Spleen (tissue), 11 donors: Measurements from ENCODE around the gene RGS10. TPM values are rescaled to one million over a fixed set of nuclear protein-coding genes. Genes with fewer than 3 reads are reported as not detected.

Source experiments
- DNase-seq: peaks from one replicate; pipeline ENCODE4 v3.0.0-alpha.2; 2020
- H3K27ac ChIP-seq, 8 donors: fragments of 200-600 bp; sonication (generic) in 7 of 8; 1 replicate in 4 of 8; 2 replicates in 4 of 8; pipeline versions ENCODE4 v1.5.0 to v1.8.0; 2016 to 2021; ENCODE audit warnings: inconsistent platforms in 4 of 8, mild to moderate bottlenecking in 4 of 8, moderate library complexity in 1 of 8
- H3K27me3 ChIP-seq, 7 donors: fragments of 200-600 bp; sonication (generic) in 6 of 7; replicated peaks in 1 of 7; 1 replicate in 4 of 7; 2 replicates in 3 of 7; pipeline versions ENCODE4 v1.5.0 to v1.8.0; 2016 to 2021; ENCODE audit warnings: inconsistent platforms in 3 of 7, mild to moderate bottlenecking in 1 of 7
- H3K36me3 ChIP-seq, 6 donors: fragments of 200-600 bp; sonication (generic) in 5 of 6; 1 replicate in 4 of 6; 2 replicates in 2 of 6; pipeline versions ENCODE4 v1.5.0 to v1.8.0; 2016 to 2021; ENCODE audit warnings: inconsistent platforms in 2 of 6
- H3K4me1 ChIP-seq, 6 donors: fragments of 200-600 bp; sonication (generic) in 5 of 6; 1 replicate in 3 of 6; 2 replicates in 3 of 6; pipeline versions ENCODE4 v1.5.0 to v1.8.0; 2016 to 2021; ENCODE audit warnings: inconsistent platforms in 3 of 6
- H3K4me3 ChIP-seq, 8 donors: fragments of 200-600 bp; sonication (generic) in 7 of 8; 1 replicate in 4 of 8; 2 replicates in 4 of 8; pipeline versions ENCODE4 v1.5.0 to v1.8.0; 2016 to 2021; ENCODE audit warnings: inconsistent platforms in 4 of 8, mild to moderate bottlenecking in 4 of 8, moderate library complexity in 2 of 8
- H3K9me3 ChIP-seq, 8 donors: fragments of 200-600 bp; sonication (generic) in 7 of 8; 1 replicate in 4 of 8; 2 replicates in 4 of 8; pipeline versions ENCODE4 v1.5.0 to v1.8.0; 2016 to 2021; ENCODE audit warnings: inconsistent platforms in 4 of 8
- CTCF ChIP-seq, 11 experiments: fragments of 200-600 bp in 7 of 11; fragments of 450-650 bp in 4 of 11; sonication (generic) in 4 of 11; IDR thresholded peaks in 8 of 11; conservative IDR thresholded peaks in 3 of 11; 1 replicate in 7 of 11; 2 replicates in 4 of 11; pipeline versions ENCODE4 v1.4.0 to v1.8.0; 2016 to 2021; ENCODE audit warnings: antibody characterized with exemption in 11 of 11, inconsistent platforms in 4 of 11, mild to moderate bottlenecking in 1 of 11
- POLR2A ChIP-seq, 3 donors: fragments of 450-650 bp; IDR thresholded peaks; one replicate each; pipeline ENCODE4 v1.5.1; 2017; ENCODE audit warnings: antibody characterized with exemption in 3 of 3, mild to moderate bottlenecking in 1 of 3
- POLR2AphosphoS5 ChIP-seq, 3 donors: sonication (generic); formaldehyde crosslinking; IDR thresholded peaks; one replicate each; pipeline ENCODE4 v1.5.1; 2017; ENCODE audit warnings: antibody characterized with exemption in 3 of 3
- WGBS, 5 donors: extraction: QIAGEN DNeasy Blood & Tissue Kit in 3 of 5; methylation state at CpG; one replicate each; pipeline versions ENCODE4 v1.1.5 to v1.1.7; 2013 to 2018; 5-methylcytosine and 5-hydroxymethylcytosine counted together
- intact Hi-C: fragments of 100-400 bp; cut with DNase I; formaldehyde crosslinking; loops from one replicate; pipeline ENCODE4 v1.15.0; 2023; ENCODE audit warnings: low total_unique reads
- polyA plus RNA-seq, 3 donors: library from polyadenylated mRNA; stranded (reverse); fragments of 200-250 nt; gene quantifications; one replicate each; pipeline ENCODE4 v1.2.1, GENCODE V29; 2013
- total RNA-seq, 7 donors: library from RNA; depleted of rRNA in 3 of 7; stranded (reverse); fragments of >200 nt in 3 of 7; fragmentation: NEBNext Ultra II Directional in 4 of 7; extraction: Animal tissue kit (Norgen Biotek cat#: 25700) in 4 of 7; gene quantifications; one replicate each; pipeline versions ENCODE4 v1.1.0 to v1.2.1, GENCODE V29; 2016 to 2021
- donor health status: healthy with polysubstance abuse.
- donor health status: DM: no; HTN: no; CAD: no; lungs with moderate emphysema.
- donor health status: DM: no; HTN: no; CAD: no.
- donor health status: Bipolar disorder and iron deficiency.
- donor health status: healthy.
- donor health status: DM: no; HTN: no; CAD: no.
- donor health status: DM: yes; HTN: yes; CAD: no.

RGS10 gene
- total and polyA plus RNA-seq, 10 donors, result 29.1 to 127 (median 49.6) TPM

GRCh38 chr10:119545310-119545709, 2.8 kb upstream of the RGS10 start:
- peaks cover 0 to 37% (median 0%) of the 10 kb centered on the region in 7 donors for H3K27me3 ChIP-seq
- TF ChIP-seq POLR2AphosphoS5 (IDR thresholded peaks at IDR 0.05) (no peak), POLR2A (IDR thresholded peaks at IDR 0.05) (no peak), CTCF (IDR thresholded peaks at IDR 0.05 in 8 of 11, conservative IDR thresholded peaks at IDR 0.05 in 3 of 11) (no peak)
- H3K4me1 ChIP-seq, result peaks cover 0 to 38% (median 34%) of the 10 kb centered on the region in 6 donors
- DNase-seq, result no peak
- H3K36me3 ChIP-seq, result no peaks in the 10 kb centered on the region
- WGBS, 5 donors, result 53 to 78% (median 64%) methylated on average over 4 of the region's 4 CpGs
- no peaks in the 10 kb centered on the region for H3K9me3 ChIP-seq
- no peak overlapping the region for H3K27ac ChIP-seq
- H3K4me3 ChIP-seq, result no peak overlapping the region
- intact Hi-C loops, result no loop called here

GRCh38 chr10:119543814-119544642, 1.5 kb upstream of the RGS10 start:
- no peak for DNase-seq
- H3K36me3 ChIP-seq, result no peaks in the 10 kb centered on the region
- TF ChIP-seq POLR2AphosphoS5 (IDR thresholded peaks at IDR 0.05) (no peak), POLR2A (IDR thresholded peaks at IDR 0.05) (no peak), CTCF (IDR thresholded peaks at IDR 0.05 in 8 of 11, conservative IDR thresholded peaks at IDR 0.05 in 3 of 11) (no peak)
- no peak overlapping the region for H3K27ac ChIP-seq
- peaks cover 0 to 37% (median 0%) of the 10 kb centered on the region in 7 donors for H3K27me3 ChIP-seq
- WGBS, 5 donors, result 72 to 78% (median 76%) methylated on average over 19 of the region's 19 CpGs
- H3K4me3 ChIP-seq, result peak overlapping the region in 2 of 8 donors; percentile 90 to 93
- no peaks in the 10 kb centered on the region for H3K9me3 ChIP-seq
- H3K4me1 ChIP-seq, result peaks cover 0 to 51% (median 40%) of the 10 kb centered on the region in 6 donors
- intact Hi-C loops, result no loop called here

- Histone ChIP-seq H3K9me3 (no peaks in the 10 kb centered on the region), H3K27ac (peak overlapping the region; percentile 55 to 87 (median 74)), H3K4me1 (peaks cover 0 to 59% (median 48%) of the 10 kb centered on the region in 6 donors), H3K27me3 (peaks cover 0 to 37% (median 0%) of the 10 kb centered on the region in 7 donors), H3K36me3 (no peaks in the 10 kb centered on the region), H3K4me3 (peak overlapping the region; percentile 61 to 97 (median 84))
- peak in 2 of 3 donors; percentile 22 to 26 for TF ChIP-seq POLR2AphosphoS5 (IDR thresholded peaks at IDR 0.05)
- TF ChIP-seq POLR2A (IDR thresholded peaks at IDR 0.05), result no peak
- peak in 8 of 11 experiments; percentile 15 to 55 (median 52) for TF ChIP-seq CTCF (IDR thresholded peaks at IDR 0.05 in 8 of 11, conservative IDR thresholded peaks at IDR 0.05 in 3 of 11)
- 0 to 1% (median 1%) methylated on average over 37 to 78 of the region's 78 CpGs for WGBS, 5 donors
- intact Hi-C loops, result no loop called here
- peak; percentile 89 for DNase-seq
Measured at GRCh38 chr10:119542988-119543813, 682 bp upstream of the RGS10 start.
